LoVo (cell line): Measurements from ENCODE around the gene BPIFB1.

ENCODE experiments used
- DNase-seq: peaks from one replicate; pipeline ENCODE4 v3.0.0-alpha.2; 2016; ENCODE audit warnings: low spot score

The BPIFB1 gene

GRCh38 chr20:33282991-33283555, at the start of gene BPIFB1:
TSS of gene BPIFB1 (plus strand) at chr20:33283214. CDS start at chr20:33286074, 2,860 bp downstream.
- DNase-seq, result no peak

- DNase-seq, result no peak
Observed at GRCh38 chr20:33234050-33234449, 49.0 kb upstream of the BPIFB1 start.

- no peak for DNase-seq
Observed at GRCh38 chr20:33235696-33236095, 47.3 kb upstream of the BPIFB1 start, which contains the start of gene BPIFA1. TSS of gene BPIFA1 (plus strand) at chr20:33235996. CDS start at chr20:33237712, 1,716 bp downstream.

GRCh38 chr20:33236351-33236750, 46.7 kb upstream of the BPIFB1 start:
- no peak for DNase-seq

GRCh38 chr20:33237989-33238388, 45.0 kb upstream of the BPIFB1 start:
- no peak for DNase-seq

GRCh38 chr20:33239418-33239817, 43.6 kb upstream of the BPIFB1 start:
- no peak for DNase-seq

- DNase-seq, result no peak
Observed at GRCh38 chr20:33239979-33240736, 42.9 kb upstream of the BPIFB1 start.

GRCh38 chr20:33240923-33241322, 42.1 kb upstream of the BPIFB1 start:
- DNase-seq, result no peak

- no peak for DNase-seq
Observed at GRCh38 chr20:33242319-33243100, 40.5 kb upstream of the BPIFB1 start.

- no peak for DNase-seq
Observed at GRCh38 chr20:33246077-33246476, 36.9 kb upstream of the BPIFB1 start.

- no peak for DNase-seq
Observed at GRCh38 chr20:33249456-33249855, 33.6 kb upstream of the BPIFB1 start.

- no peak for DNase-seq
Observed at GRCh38 chr20:33250666-33251065, 32.3 kb upstream of the BPIFB1 start.

- no peak for DNase-seq
Observed at GRCh38 chr20:33251496-33251895, 31.5 kb upstream of the BPIFB1 start.

GRCh38 chr20:33252460-33252859, 30.6 kb upstream of the BPIFB1 start:
- DNase-seq, result no peak

GRCh38 chr20:33255005-33255404, 28.0 kb upstream of the BPIFB1 start:
- DNase-seq, result no peak

- DNase-seq, result no peak
Observed at GRCh38 chr20:33257237-33257636, 25.8 kb upstream of the BPIFB1 start.

- no peak for DNase-seq
Observed at GRCh38 chr20:33259371-33259770, 23.6 kb upstream of the BPIFB1 start.

GRCh38 chr20:33261465-33261864, 21.5 kb upstream of the BPIFB1 start:
- DNase-seq, result no peak

GRCh38 chr20:33262658-33263065, 20.4 kb upstream of the BPIFB1 start:
- DNase-seq, result peak; percentile 14

- no peak for DNase-seq
Observed at GRCh38 chr20:33263784-33264183, 19.2 kb upstream of the BPIFB1 start.

- DNase-seq, result no peak
Observed at GRCh38 chr20:33267701-33268100, 15.3 kb upstream of the BPIFB1 start.

- DNase-seq, result no peak
Observed at GRCh38 chr20:33272155-33272873, 10.7 kb upstream of the BPIFB1 start.
